WTC11 (cell line): ENCODE measurements around the gene FMNL2.

Source experiments
- ATF6 ChIP-seq: sonication (generic); formaldehyde crosslinking; IDR thresholded peaks from 2 replicates; pipeline ENCODE4 v1.8.1; 2023; ENCODE audit warnings: mild to moderate bottlenecking, missing genetic modification reagents
- CBFB ChIP-seq: sonication (generic); formaldehyde crosslinking; IDR thresholded peaks from 2 replicates; pipeline ENCODE4 v1.8.1; 2022; ENCODE audit warnings: mild to moderate bottlenecking, low read depth, missing genetic modification reagents
- CTCF ChIP-seq: fragments of 200-600 bp; IDR thresholded peaks from 2 replicates; pipeline ENCODE4 v1.8.0; 2022; ENCODE audit warnings: antibody characterized with exemption
- EMX1 ChIP-seq: fragments of 250-450 bp; sonication (Bioruptor Pico); IDR thresholded peaks from 2 replicates; pipeline ENCODE4 v1.8.0; 2021; ENCODE audit warnings: mild to moderate bottlenecking
- FOXP1 ChIP-seq: sonication (generic); formaldehyde crosslinking; IDR thresholded peaks from 2 replicates; pipeline ENCODE4 v1.8.0; 2022; ENCODE audit warnings: missing genetic modification reagents, mild to moderate bottlenecking, moderate library complexity, borderline replicate concordance
- NR2C2 ChIP-seq: sonication (generic); formaldehyde crosslinking; IDR thresholded peaks from 2 replicates; pipeline ENCODE4 v1.8.0; 2022; ENCODE audit warnings: mild to moderate bottlenecking, missing genetic modification reagents
- PRDM15 ChIP-seq: sonication (generic); formaldehyde crosslinking; IDR thresholded peaks from 2 replicates; pipeline ENCODE4 v1.8.0; 2022; ENCODE audit warnings: missing genetic modification reagents
- STAT6 ChIP-seq: sonication (generic); formaldehyde crosslinking; conservative IDR thresholded peaks from 2 replicates; pipeline ENCODE4 v1.8.1; 2023; ENCODE audit warnings: mild to moderate bottlenecking, low read depth, missing genetic modification reagents, moderate library complexity
- TEAD4 ChIP-seq: sonication (generic); formaldehyde crosslinking; IDR thresholded peaks from 2 replicates; pipeline ENCODE4 v1.8.0; 2022; ENCODE audit warnings: mild to moderate bottlenecking, missing genetic modification reagents
- ZNF263 ChIP-seq: sonication (generic); formaldehyde crosslinking; IDR thresholded peaks from 2 replicates; pipeline ENCODE4 v1.8.1; 2022; ENCODE audit warnings: low read depth, mild to moderate bottlenecking, moderate library complexity, missing genetic modification reagents
- ZNF532 ChIP-seq: fragments of 250-450 bp; sonication (Bioruptor Pico); IDR thresholded peaks from 2 replicates; pipeline ENCODE4 v1.9.0; 2021; ENCODE audit warnings: mild to moderate bottlenecking, borderline replicate concordance

GRCh38 chr2:152303951-152304350 is 31.0 kb upstream of the FMNL2 start:
- TF ChIP-seq CBFB (CRISPR knock-in tag) (no peak), CTCF (no peak), FOXP1 (CRISPR knock-in tag) (no peak), EMX1 (CRISPR knock-in tag) (no peak), ZNF532 (no peak), ATF6 (CRISPR knock-in tag) (no peak), TEAD4 (CRISPR knock-in tag) (no peak), STAT6 (CRISPR knock-in tag) (no peak), ZNF263 (CRISPR knock-in tag) (no peak), NR2C2 (CRISPR knock-in tag) (no peak), PRDM15 (CRISPR knock-in tag) (no peak)
